Lower lobe of right lung (tissue), 2 donors: ENCODE data around the gene IL17D. TPM values are rescaled to one million over a fixed set of nuclear protein-coding genes. Genes with fewer than 3 reads are reported as not detected.

Source experiments
- ATAC-seq, 2 donors: fragments of 200-7000 bp; cut with Tn5 transposase; one replicate each; pipeline ENCODE4 v1.9.1; 2020 to 2022; ENCODE audit warnings: mild to moderate bottlenecking in 2 of 2, moderate library complexity in 2 of 2
- DNase-seq: peaks from one replicate; pipeline ENCODE4 v3.0.0-alpha.2; 2020
- H3K27ac ChIP-seq: fragments of 200-600 bp; one replicate; pipeline ENCODE4 v1.8.0; 2022
- H3K27me3 ChIP-seq: fragments of 200-600 bp; one replicate; pipeline ENCODE4 v1.8.0; 2022; ENCODE audit warnings: low read depth
- H3K36me3 ChIP-seq: fragments of 200-600 bp; one replicate; pipeline ENCODE4 v1.8.0; 2022; ENCODE audit warnings: mild to moderate bottlenecking
- H3K4me1 ChIP-seq: fragments of 200-600 bp; one replicate; pipeline ENCODE4 v1.8.0; 2022
- H3K4me3 ChIP-seq: fragments of 200-600 bp; one replicate; pipeline ENCODE4 v1.8.0; 2022; ENCODE audit warnings: mild to moderate bottlenecking
- H3K9me3 ChIP-seq: fragments of 200-600 bp; one replicate; pipeline ENCODE4 v1.8.0; 2022
- intact Hi-C: fragments of 100-400 bp; cut with DNase I; formaldehyde crosslinking; loops from one replicate; pipeline ENCODE4 v1.11.0; 2022
- total RNA-seq: library from RNA; stranded (reverse); fragmentation: NEBNext Ultra II Directional; extraction: Animal tissue kit (Norgen Biotek cat#: 25700); gene quantifications from one replicate; pipeline ENCODE4 v1.2.1, GENCODE V29; 2021
- TF ChIP-seq, protein P1 (sequence below): fragments of 200-600 bp; IDR thresholded peaks from one replicate; pipeline ENCODE4 v1.8.0; 2022; ENCODE audit warnings: antibody characterized with exemption, mild to moderate bottlenecking
- donor health status: DM: no; HTN: yes; CAD: no; lungs with severe emphysema.

IL17D gene
- total RNA-seq, 1 donor from 2014 or later, result 1.5 TPM

DNA sequence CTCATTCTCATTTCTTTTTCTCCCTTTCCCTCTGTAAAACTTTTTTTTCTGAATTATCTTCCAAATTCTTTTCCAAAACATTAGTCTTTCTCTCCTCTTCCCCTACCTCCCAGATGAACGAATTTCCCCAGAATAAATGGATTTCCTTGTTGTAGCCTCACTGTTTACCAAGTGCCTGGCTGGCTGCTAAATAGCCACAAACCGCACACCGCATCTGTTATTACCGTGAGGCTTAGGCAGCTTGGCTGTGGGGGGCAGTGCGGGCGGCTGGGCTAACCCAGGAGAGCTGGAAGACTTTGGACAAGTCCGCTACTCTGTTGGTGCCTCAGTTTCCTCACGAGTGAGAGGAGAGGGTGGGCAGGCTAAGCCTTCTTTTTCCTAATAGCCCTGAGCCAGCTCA, 10.7 kb downstream of the IL17D start:
- no peak for ATAC-seq
- DNase-seq, result no peak
- intact Hi-C loops, result loop anchor here (5.0 kb wide), 1 partner anchor 113 kb away; no protein-coding TSS in a partner anchor
- H3K4me1 ChIP-seq, result peaks cover 4% of the 10 kb centered on the region
- no peaks in the 10 kb centered on the region for H3K9me3 ChIP-seq
- H3K4me3 ChIP-seq, result no peak overlapping the region
- no peaks in the 10 kb centered on the region for H3K36me3 ChIP-seq
- no peaks in the 10 kb centered on the region for H3K27me3 ChIP-seq
- H3K27ac ChIP-seq, result no peak overlapping the region
- TF ChIP-seq, protein P1, sequence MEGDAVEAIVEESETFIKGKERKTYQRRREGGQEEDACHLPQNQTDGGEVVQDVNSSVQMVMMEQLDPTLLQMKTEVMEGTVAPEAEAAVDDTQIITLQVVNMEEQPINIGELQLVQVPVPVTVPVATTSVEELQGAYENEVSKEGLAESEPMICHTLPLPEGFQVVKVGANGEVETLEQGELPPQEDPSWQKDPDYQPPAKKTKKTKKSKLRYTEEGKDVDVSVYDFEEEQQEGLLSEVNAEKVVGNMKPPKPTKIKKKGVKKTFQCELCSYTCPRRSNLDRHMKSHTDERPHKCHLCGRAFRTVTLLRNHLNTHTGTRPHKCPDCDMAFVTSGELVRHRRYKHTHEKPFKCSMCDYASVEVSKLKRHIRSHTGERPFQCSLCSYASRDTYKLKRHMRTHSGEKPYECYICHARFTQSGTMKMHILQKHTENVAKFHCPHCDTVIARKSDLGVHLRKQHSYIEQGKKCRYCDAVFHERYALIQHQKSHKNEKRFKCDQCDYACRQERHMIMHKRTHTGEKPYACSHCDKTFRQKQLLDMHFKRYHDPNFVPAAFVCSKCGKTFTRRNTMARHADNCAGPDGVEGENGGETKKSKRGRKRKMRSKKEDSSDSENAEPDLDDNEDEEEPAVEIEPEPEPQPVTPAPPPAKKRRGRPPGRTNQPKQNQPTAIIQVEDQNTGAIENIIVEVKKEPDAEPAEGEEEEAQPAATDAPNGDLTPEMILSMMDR, result no peak

GRCh38 chr13:20714563-20715329, 11.2 kb downstream of the IL17D start:
- Histone ChIP-seq H3K4me1 (peaks cover 4% of the 10 kb centered on the region), H3K36me3 (no peaks in the 10 kb centered on the region), H3K9me3 (no peaks in the 10 kb centered on the region), H3K27me3 (no peaks in the 10 kb centered on the region), H3K27ac (no peak overlapping the region), H3K4me3 (no peak overlapping the region)
- intact Hi-C loops, result loop anchor here (5.0 kb wide), 1 partner anchor 113 kb away; no protein-coding TSS in a partner anchor
- DNase-seq (no peak), ATAC-seq (no peak)
- TF ChIP-seq, protein P1, result no peak

DNA sequence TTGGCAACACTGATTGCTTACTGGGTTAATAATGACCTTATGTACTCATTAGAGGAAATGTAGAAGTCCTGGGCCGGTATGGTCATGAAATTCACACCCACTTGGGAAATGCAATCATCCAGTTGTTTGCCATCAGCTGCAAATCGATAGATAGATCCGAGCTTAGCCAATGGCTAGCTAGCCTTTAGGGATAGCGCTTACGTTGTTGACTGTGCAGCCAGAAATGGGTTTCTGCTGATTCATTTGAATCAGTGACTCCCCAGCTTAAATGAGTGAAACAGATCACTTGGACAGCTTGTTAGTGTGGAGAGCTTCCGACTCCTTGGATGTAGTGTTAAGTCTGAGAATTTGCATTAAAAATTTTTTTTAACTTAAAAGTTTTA, 11.8 kb downstream of the IL17D start:
- Histone ChIP-seq H3K4me1 (peaks cover 4% of the 10 kb centered on the region), H3K4me3 (no peak overlapping the region), H3K27me3 (peaks cover under 1% of the 10 kb centered on the region), H3K9me3 (no peaks in the 10 kb centered on the region), H3K27ac (no peak overlapping the region), H3K36me3 (no peaks in the 10 kb centered on the region)
- no peak for DNase-seq
- intact Hi-C loops, result no loop called here
- TF ChIP-seq, protein P1, result no peak
- no peak for ATAC-seq

DNA sequence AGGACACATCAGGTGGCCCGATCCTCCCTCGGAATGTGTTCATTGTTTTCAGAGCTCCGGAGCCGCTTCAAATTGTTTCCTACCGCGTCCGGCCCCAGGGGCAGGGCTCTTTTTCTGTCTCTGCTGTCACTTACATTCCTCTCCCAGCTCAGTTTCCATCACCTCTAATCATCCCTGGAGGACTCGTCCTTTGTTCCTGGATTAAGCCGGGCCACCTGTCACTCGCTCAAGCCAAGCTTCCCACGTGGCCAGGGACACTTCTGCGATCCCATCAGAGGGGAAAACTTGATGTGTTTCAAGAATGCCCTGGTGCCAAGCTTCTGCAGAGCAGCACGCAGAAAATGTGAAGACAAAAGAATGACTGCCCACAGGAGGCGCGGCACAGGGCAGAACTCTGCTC, 13.5 kb downstream of the IL17D start:
- Histone ChIP-seq H3K36me3 (no peaks in the 10 kb centered on the region), H3K9me3 (no peaks in the 10 kb centered on the region), H3K4me3 (no peak overlapping the region), H3K27me3 (peaks cover 17% of the 10 kb centered on the region), H3K27ac (no peak overlapping the region), H3K4me1 (peaks cover 14% of the 10 kb centered on the region)
- DNase-seq, result no peak
- intact Hi-C loops, result no loop called here
- no peak for ATAC-seq
- TF ChIP-seq, protein P1, result no peak

DNA sequence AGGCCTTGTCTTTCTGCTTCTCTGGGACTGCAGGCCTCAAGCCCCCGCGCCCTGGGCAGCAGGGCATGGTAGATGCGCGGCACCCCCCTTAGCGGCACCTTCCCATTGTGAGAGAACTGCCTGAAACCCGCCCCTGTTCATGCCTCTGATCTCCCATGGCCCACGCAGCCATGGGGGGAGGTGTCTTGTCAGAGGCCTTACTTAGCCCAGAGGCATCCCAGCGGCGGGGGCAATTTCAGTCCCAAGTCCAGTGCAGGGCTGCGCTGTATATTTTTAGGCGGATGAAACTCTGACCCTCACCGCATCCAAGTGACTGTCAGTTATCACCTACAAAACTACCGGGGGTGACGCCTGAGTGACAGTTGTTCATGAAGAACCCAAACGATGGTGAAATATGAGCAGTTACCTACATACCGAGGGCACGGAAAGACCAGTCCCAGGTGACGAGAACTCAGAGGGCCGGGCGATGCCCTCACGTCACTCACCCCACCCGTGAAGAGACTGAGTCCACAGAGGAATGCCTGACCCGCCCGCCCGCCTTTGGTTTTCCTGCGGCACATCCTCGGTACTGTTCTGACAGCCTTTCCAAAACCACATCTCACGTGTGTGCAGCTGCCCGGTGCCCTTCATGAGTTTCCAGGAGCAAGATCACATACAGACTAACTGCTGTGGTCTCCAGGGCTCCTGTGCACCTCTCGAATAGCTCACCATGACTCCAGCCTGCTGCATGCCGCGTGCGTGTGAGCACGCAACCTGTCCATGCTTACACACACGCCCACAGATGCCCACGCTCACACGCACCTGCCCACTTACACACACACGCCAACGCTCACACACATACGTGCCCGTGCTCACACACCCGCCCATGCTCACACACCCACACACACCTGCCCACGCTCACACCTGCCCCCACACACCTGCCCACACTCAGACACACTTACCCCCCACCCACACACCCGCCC, 14.4 kb downstream of the IL17D start:
- Histone ChIP-seq H3K36me3 (no peaks in the 10 kb centered on the region), H3K4me1 (peaks cover 13% of the 10 kb centered on the region), H3K27ac (no peak overlapping the region), H3K4me3 (no peak overlapping the region), H3K9me3 (no peaks in the 10 kb centered on the region), H3K27me3 (peaks cover 24% of the 10 kb centered on the region)
- TF ChIP-seq, protein P1, result no peak
- DNase-seq, result no peak
- no peak for ATAC-seq
- intact Hi-C loops, result no loop called here
